ENCODE measurements around the gene FANCE. TPM values are rescaled to one million over a fixed set of nuclear protein-coding genes. Genes with fewer than 3 reads are reported as not detected.
A peak's percentile ranks its signal among the peaks of the same experiment; 100 is the strongest.

Gene FANCE
- polyA plus RNA-seq, 3 donors: 1.8 to 3.0 (median 2.9) TPM

GRCh38 chr6:35419961-35420360, 32.2 kb upstream of the FANCE start:
- Histone ChIP-seq H3K79me2 (ENCODE audit: insufficient read depth, low read length) (no peaks in the 10 kb centered on the region), H3K4me1 (ENCODE audit: control insufficient read depth in 1 of 2, insufficient read depth in 2 of 2, low read length in 2 of 2) (peaks cover 26 to 28% of the 10 kb centered on the region in 2 donors), H4K20me1 (ENCODE audit: insufficient read depth, low read length) (peaks cover 10% of the 10 kb centered on the region), H3K36me3 (replicated peaks in 1 of 2; ENCODE audit: control insufficient read depth in 1 of 2, insufficient read depth in 2 of 2, low read length in 2 of 2) (peaks cover 26 to 54% of the 10 kb centered on the region in 2 donors), H3K9me3 (replicated peaks in 1 of 2; ENCODE audit: control insufficient read depth in 1 of 2, insufficient read depth in 1 of 2, low read length in 2 of 2) (no peaks in the 10 kb centered on the region), H3K4me3 (replicated peaks in 1 of 3; ENCODE audit: low read depth in 2 of 3, low read length in 3 of 3) (no peak overlapping the region), H3K4me2 (replicated peaks; ENCODE audit: extremely low read depth, low read length, poor library complexity, severe bottlenecking) (no peak overlapping the region), H2AFZ (ENCODE audit: insufficient read depth, low read depth, low read length, poor library complexity, severe bottlenecking) (no peak overlapping the region), H3K27me3 (ENCODE audit: control insufficient read depth in 2 of 2, insufficient read depth in 2 of 2, low read length in 2 of 2) (no peaks in the 10 kb centered on the region), H3K27ac (ENCODE audit: low read depth in 1 of 2, low read length in 2 of 2) (no peak overlapping the region), H3K9ac (ENCODE audit: insufficient read depth, low read length, poor library complexity, severe bottlenecking) (no peak overlapping the region)
- H3K36me3 Mint-ChIP-seq: peaks cover 65 to 75% of the 10 kb centered on the region in 2 donors
- H3K9me3 Mint-ChIP-seq: peaks cover 0 to 2% (median 0%) of the 10 kb centered on the region in 7 donors
- H3K27ac Mint-ChIP-seq: no peak overlapping the region
- H3K27me3 Mint-ChIP-seq (ENCODE audit: low read depth in 3 of 3): peaks cover 0 to 8% (median 2%) of the 10 kb centered on the region in 3 donors
- WGBS (ENCODE audit: insufficient coverage): 95% methylated on average over 7 of the region's 14 CpGs
- no peak overlapping the region for H3K4me3 Mint-ChIP-seq
- peaks cover 28% of the 10 kb centered on the region for H3K4me1 Mint-ChIP-seq
- TF ChIP-seq CTCF (IDR thresholded peaks at IDR 0.05): no peak
- intact Hi-C loops (cut with micrococcal nuclease): no loop called here
- no peak for DNase-seq

- Histone ChIP-seq H3K4me1 (ENCODE audit: control insufficient read depth in 1 of 2, insufficient read depth in 2 of 2, low read length in 2 of 2) (peaks cover 23% of the 10 kb centered on the region in 2 donors), H4K20me1 (ENCODE audit: insufficient read depth, low read length) (peaks cover 6% of the 10 kb centered on the region), H3K9me3 (replicated peaks in 1 of 2; ENCODE audit: control insufficient read depth in 1 of 2, insufficient read depth in 1 of 2, low read length in 2 of 2) (peaks cover 25 to 29% of the 10 kb centered on the region in 2 donors), H3K27me3 (ENCODE audit: control insufficient read depth in 2 of 2, insufficient read depth in 2 of 2, low read length in 2 of 2) (no peaks in the 10 kb centered on the region), H3K4me3 (replicated peaks in 1 of 3; ENCODE audit: low read depth in 2 of 3, low read length in 3 of 3) (peak overlapping the region in 1 of 3 experiments; percentile 41), H2AFZ (ENCODE audit: insufficient read depth, low read depth, low read length, poor library complexity, severe bottlenecking) (no peak overlapping the region), H3K36me3 (replicated peaks in 1 of 2; ENCODE audit: control insufficient read depth in 1 of 2, insufficient read depth in 2 of 2, low read length in 2 of 2) (peaks cover 22 to 36% of the 10 kb centered on the region in 2 donors), H3K27ac (ENCODE audit: low read depth in 1 of 2, low read length in 2 of 2) (peak overlapping the region in 1 of 2 donors; percentile 25), H3K79me2 (ENCODE audit: insufficient read depth, low read length) (no peaks in the 10 kb centered on the region), H3K4me2 (replicated peaks; ENCODE audit: extremely low read depth, low read length, poor library complexity, severe bottlenecking) (no peak overlapping the region), H3K9ac (ENCODE audit: insufficient read depth, low read length, poor library complexity, severe bottlenecking) (no peak overlapping the region)
- H3K27me3 Mint-ChIP-seq (ENCODE audit: low read depth in 3 of 3): peaks cover 1 to 4% (median 2%) of the 10 kb centered on the region in 3 donors
- peaks cover 20 to 30% (median 27%) of the 10 kb centered on the region in 7 donors for H3K9me3 Mint-ChIP-seq
- peaks cover 22% of the 10 kb centered on the region for H3K4me1 Mint-ChIP-seq
- peaks cover 46 to 62% of the 10 kb centered on the region in 2 donors for H3K36me3 Mint-ChIP-seq
- 83% methylated on average over 1 of the region's 3 CpGs for WGBS (ENCODE audit: insufficient coverage)
- peak overlapping the region in 1 of 2 donors; percentile 62 for H3K4me3 Mint-ChIP-seq
- intact Hi-C loops (cut with micrococcal nuclease): no loop called here
- H3K27ac Mint-ChIP-seq: peak overlapping the region in 3 of 7 donors; percentile 18 to 42 (median 31)
- no peak for TF ChIP-seq CTCF (IDR thresholded peaks at IDR 0.05)
- DNase-seq: no peak
These were observed 26.9 kb upstream of the FANCE start for GRCh38 chr6:35425284-35425683.

Data from CD14-positive monocyte (primary cell).